A549 (cell line): ENCODE results near the gene ARPP21. TPM values are rescaled to one million over a fixed set of nuclear protein-coding genes. Genes with fewer than 3 reads are reported as not detected.

ENCODE experiments used
- ATAC-seq, 2 experiments: fragments of 200-7000 bp in 1 of 2; fragments of >200 bp in 1 of 2; cut with Nextera tagmentation in 1 of 2; cut with Tn5 transposase in 1 of 2; 3 replicates each; pipeline versions ENCODE4 v1.8.0 to v1.9.1; 2018 to 2020; ENCODE audit warnings: mild to moderate bottlenecking in 1 of 2, moderate library complexity in 1 of 2
- CTCF ChIA-PET: fragments of 300-600 bp; sonication (Branson Sonifier 250); formaldehyde crosslinking; extraction: SDS; loops from one replicate; lab custom pipeline; 2021; ENCODE audit warnings: antibody characterized with exemption, inconsistent platforms; lab: Yijun Ruan, JAX
- POLR2A ChIA-PET: fragments of 350-600 bp; formaldehyde crosslinking; extraction: SDS; loops from one replicate; lab custom pipeline; 2021; ENCODE audit warnings: antibody characterized with exemption, inconsistent platforms; lab: Yijun Ruan, JAX
- DNase-seq, 2 experiments: peaks; one replicate each; pipeline versions ENCODE4 v3.0.0 to v3.0.0-alpha.2; 2011 to 2016; ENCODE audit warnings: low read depth in 1 of 2, low spot score in 1 of 2
- FAIRE-seq: peaks from 2 replicates; lab custom pipeline; 2011; peaks lifted over from hg19 to GRCh38; lab: Jason Lieb, UNC
- H3K27ac ChIP-seq, 2 experiments: fragments of >200 bp; sonication (Bioruptor Twin); formaldehyde crosslinking; 3 replicates each; pipeline ENCODE4 v1.5.1; 2016 to 2017
- H3K4me1 ChIP-seq: fragments of >200 bp; sonication (Bioruptor Twin); formaldehyde crosslinking; 3 replicates; pipeline ENCODE4 v1.6.1; 2016
- H3K4me2 ChIP-seq: fragments of >200 bp; sonication (Bioruptor Twin); formaldehyde crosslinking; 3 replicates; pipeline ENCODE4 v1.6.1; 2016
- H3K4me3 ChIP-seq: fragments of >200 bp; sonication (Bioruptor Twin); formaldehyde crosslinking; 3 replicates; pipeline ENCODE4 v1.5.1; 2016
- H3K9me3 ChIP-seq: fragments of >200 bp; sonication (Bioruptor Twin); formaldehyde crosslinking; 3 replicates; pipeline ENCODE4 v1.6.1; 2016
- ATOH8 ChIP-seq: fragments of 250-450 bp; sonication (Bioruptor Pico); IDR thresholded peaks from 2 replicates; pipeline ENCODE4 v1.5.0; 2020; ENCODE audit warnings: low read depth, mild to moderate bottlenecking, moderate library complexity
- BCL3 ChIP-seq: fragments of >200 bp; sonication (Bioruptor Twin); formaldehyde crosslinking; IDR thresholded peaks from 3 replicates; pipeline ENCODE4 v1.6.1; 2016
- BHLHE40 ChIP-seq: IDR thresholded peaks from 2 replicates; pipeline ENCODE4 v1.6.1; 2012; ENCODE audit warnings: low read depth, low read length, inconsistent platforms
- CBX2 ChIP-seq: fragments of 200-600 bp; sonication (generic); IDR thresholded peaks from 2 replicates; pipeline ENCODE4 v1.6.1; 2016; ENCODE audit warnings: low read depth, mild to moderate bottlenecking, borderline replicate concordance
- CHD2 ChIP-seq: fragments of 150-350 bp; IDR thresholded peaks from 2 replicates; pipeline ENCODE4 v1.6.1; 2014; ENCODE audit warnings: low read length; ENCODE audit not compliant: partially characterized antibody
- CHD4 ChIP-seq: fragments of 200-600 bp; sonication (generic); IDR thresholded peaks from 2 replicates; pipeline ENCODE4 v1.6.1; 2016; ENCODE audit warnings: antibody characterized with exemption, mild to moderate bottlenecking, borderline replicate concordance
- E2F6 ChIP-seq: IDR thresholded peaks from 2 replicates; pipeline ENCODE4 v1.6.1; 2012; ENCODE audit warnings: low read depth, borderline replicate concordance
- FOSB ChIP-seq: fragments of 250-450 bp; sonication (Bioruptor Pico); IDR thresholded peaks from 2 replicates; pipeline ENCODE4 v1.5.0; 2020; ENCODE audit warnings: mild to moderate bottlenecking, moderate library complexity
- FOSL2 ChIP-seq, 2 experiments: fragments of 450-650 bp in 1 of 2; fragments of >200 bp in 1 of 2; sonication (Bioruptor Twin) in 1 of 2; formaldehyde crosslinking; IDR thresholded peaks; 2 replicates each; pipeline versions ENCODE4 v1.5.0 to v1.6.1; 2016 to 2020; ENCODE audit warnings: mild to moderate bottlenecking in 1 of 2, moderate library complexity in 1 of 2
- FOXS1 ChIP-seq: fragments of 250-450 bp; sonication (Bioruptor Pico); IDR thresholded peaks from 2 replicates; pipeline ENCODE4 v1.5.0; 2020; ENCODE audit warnings: mild to moderate bottlenecking, moderate library complexity
- GATA3 ChIP-seq: IDR thresholded peaks from 2 replicates; pipeline ENCODE4 v1.6.1; 2012; ENCODE audit warnings: borderline replicate concordance
- HEYL ChIP-seq: fragments of 250-450 bp; sonication (Bioruptor Pico); IDR thresholded peaks from 2 replicates; pipeline ENCODE4 v1.8.0; 2021; ENCODE audit warnings: mild to moderate bottlenecking, moderate library complexity
- HOXA7 ChIP-seq: fragments of 250-450 bp; sonication (Bioruptor Pico); IDR thresholded peaks from 2 replicates; pipeline ENCODE4 v1.5.0; 2020; ENCODE audit warnings: mild to moderate bottlenecking, moderate library complexity
- HOXB13 ChIP-seq: fragments of 250-450 bp; sonication (Bioruptor Pico); IDR thresholded peaks from 2 replicates; pipeline ENCODE4 v1.5.0; 2020; ENCODE audit warnings: low read depth, mild to moderate bottlenecking, moderate library complexity
- HOXB5 ChIP-seq: fragments of 250-450 bp; sonication (Bioruptor Pico); IDR thresholded peaks from 2 replicates; pipeline ENCODE4 v1.5.0; 2020; ENCODE audit warnings: mild to moderate bottlenecking, moderate library complexity
- JUN ChIP-seq, 2 experiments: fragments of >200 bp; sonication (Bioruptor Twin); formaldehyde crosslinking; IDR thresholded peaks; 2 replicates in 1 of 2; 3 replicates in 1 of 2; pipeline ENCODE4 v1.6.1; 2016 to 2017
- KDM5A ChIP-seq: fragments of 200-600 bp; sonication (generic); IDR thresholded peaks from 2 replicates; pipeline ENCODE4 v1.6.1; 2016; ENCODE audit warnings: antibody characterized with exemption, mild to moderate bottlenecking
- MYC ChIP-seq: IDR thresholded peaks from 2 replicates; pipeline ENCODE4 v1.6.1; 2012; ENCODE audit warnings: mild to moderate bottlenecking, inconsistent platforms, low read length, improper control_type of control experiment, borderline replicate concordance
- NPAS2 ChIP-seq: fragments of 250-450 bp; sonication (Bioruptor Pico); IDR thresholded peaks from 2 replicates; pipeline ENCODE4 v1.8.0; 2022; ENCODE audit warnings: mild to moderate bottlenecking, moderate library complexity, borderline replicate concordance
- NR3C1 ChIP-seq: fragments of >200 bp; sonication (Bioruptor Twin); formaldehyde crosslinking; IDR thresholded peaks from 3 replicates; pipeline ENCODE4 v1.6.1; 2017
- POLR2A ChIP-seq: IDR thresholded peaks from 2 replicates; pipeline ENCODE4 v1.6.1; 2012; ENCODE audit warnings: mild to moderate bottlenecking, low read length
- RCOR1 ChIP-seq: fragments of 150-350 bp; IDR thresholded peaks from 2 replicates; pipeline ENCODE4 v1.6.1; 2014; ENCODE audit warnings: antibody characterized with exemption, low read length, low read depth
- REST ChIP-seq: fragments of 200-600 bp; sonication (generic); IDR thresholded peaks from 2 replicates; pipeline ENCODE4 v1.6.1; 2016; ENCODE audit warnings: antibody characterized with exemption, mild to moderate bottlenecking, moderate library complexity
- RFX5 ChIP-seq: fragments of 450-650 bp; IDR thresholded peaks from 2 replicates; pipeline ENCODE4 v1.7.1; 2014; ENCODE audit warnings: antibody characterized with exemption, mild to moderate bottlenecking, moderate library complexity
- RNF2 ChIP-seq: fragments of 200-600 bp; sonication (generic); IDR thresholded peaks from 2 replicates; pipeline ENCODE4 v1.6.1; 2016; ENCODE audit warnings: low read depth, mild to moderate bottlenecking, antibody characterized with exemption, moderate library complexity, borderline replicate concordance
- SREBF2 ChIP-seq: fragments of 450-650 bp; IDR thresholded peaks from 2 replicates; pipeline ENCODE4 v1.6.1; 2014; ENCODE audit warnings: mild to moderate bottlenecking, moderate library complexity
- TFCP2L1 ChIP-seq: fragments of 250-450 bp; sonication (Bioruptor Pico); IDR thresholded peaks from 2 replicates; pipeline ENCODE4 v1.5.0; 2021; ENCODE audit warnings: mild to moderate bottlenecking
- USF2 ChIP-seq: fragments of 450-650 bp; IDR thresholded peaks from 2 replicates; pipeline ENCODE4 v1.6.1; 2014; ENCODE audit warnings: antibody characterized with exemption
- ZFP36 ChIP-seq: fragments of 450-650 bp; IDR thresholded peaks from 2 replicates; pipeline ENCODE4 v1.6.1; 2014; ENCODE audit warnings: borderline replicate concordance; ENCODE audit not compliant: partially characterized antibody
- WGBS: methylation state at CpG from one replicate; pipeline ENCODE4 v1.1.6; 2017; ENCODE audit errors: missing lambda C conversion rate; 5-methylcytosine and 5-hydroxymethylcytosine counted together
- polyA plus RNA-seq, 4 experiments: library from polyadenylated mRNA; depleted of rRNA in 3 of 4; stranded (reverse); fragments of >200 nt; fragmentation: RNase III in 1 of 4; extraction: RNeasy Plus Mini Kit Qiagen cat#74134 plus additional on column Dnase treatment in 1 of 4; gene quantifications; 2 replicates in 3 of 4; 3 replicates in 1 of 4; pipeline ENCODE4 v1.2.3, GENCODE V29; 2011 to 2017

Gene ARPP21
- polyA plus RNA-seq, 2 of the 4 experiments (the other 2 are of a cell fraction): 0.03 TPM; not detected in 1

- Histone ChIP-seq H3K4me2 (no peak overlapping the region), H3K9me3 (no peaks in the 10 kb centered on the region), H3K4me1 (peaks cover 7% of the 10 kb centered on the region; the same call in 2 of the 3 replicates), H3K4me3 (no peak overlapping the region), H3K27ac (no peak overlapping the region)
- WGBS: 48% methylated on average over 2 of the region's 2 CpGs
- ATAC-seq (no peak), DNase-seq (no peak), FAIRE-seq (no peak)
- ChIA-PET POLR2A (no interaction called here), CTCF (no interaction called here)
- TF ChIP-seq RFX5 (no peak), REST (no peak), GATA3 (no peak), ATOH8 (CRISPR knock-in tag) (no peak), HOXB13 (CRISPR knock-in tag) (no peak), KDM5A (no peak), BHLHE40 (no peak), MYC (no peak), NPAS2 (CRISPR knock-in tag) (no peak), TFCP2L1 (no peak), USF2 (no peak), E2F6 (no peak), FOSL2 (IDR thresholded peaks at IDR 0.05) (no peak), FOSL2 (CRISPR knock-in tag; IDR thresholded peaks at IDR 0.05) (no peak), FOSB (no peak), FOXS1 (CRISPR knock-in tag) (no peak), CHD2 (no peak)
Observed at GRCh38 chr3:35643495-35643894, 4.2 kb downstream of the ARPP21 start.

GRCh38 chr3:35644451-35644850, 5.1 kb downstream of the ARPP21 start:
- no peak for DNase-seq
- CTCF ChIA-PET: no interaction called here
- 38% methylated on average over 2 of the region's 2 CpGs for WGBS
- H3K4me1 ChIP-seq: peaks cover 8% of the 10 kb centered on the region; the same call in 2 of the 3 replicates
- POLR2A ChIA-PET: no interaction called here
- H3K9me3 ChIP-seq: no peaks in the 10 kb centered on the region
- no peak overlapping the region for H3K4me3 ChIP-seq
- H3K27ac ChIP-seq: no peak overlapping the region
- no peak for ATAC-seq
- no peak for FAIRE-seq
- TF ChIP-seq MYC: no peak
- TF ChIP-seq RNF2: no peak
- TF ChIP-seq SREBF2: no peak
- TF ChIP-seq BCL3: no peak
- no peak for TF ChIP-seq ATOH8 (CRISPR knock-in tag)
- TF ChIP-seq HEYL: no peak
- no peak for TF ChIP-seq RCOR1
- no peak for TF ChIP-seq FOSB
- no peak for TF ChIP-seq HOXB5 (CRISPR knock-in tag)
- TF ChIP-seq POLR2A: no peak
- no peak for TF ChIP-seq BHLHE40
- TF ChIP-seq TFCP2L1: no peak
- no peak for TF ChIP-seq CBX2
- no peak for TF ChIP-seq NR3C1
- TF ChIP-seq HOXA7 (CRISPR knock-in tag): no peak
- no peak for TF ChIP-seq JUN (IDR thresholded peaks at IDR 0.05)
- TF ChIP-seq ZFP36: no peak
- TF ChIP-seq CHD4: no peak
- H3K4me2 ChIP-seq: no peak overlapping the region
